ENCODE data around the gene TIGIT. TPM values are rescaled to one million over a fixed set of nuclear protein-coding genes. Genes with fewer than 3 reads are reported as not detected.

Gene TIGIT
- total RNA-seq, 6 experiments from 2014 or later: 0.09 to 1.2 (median 0.30) TPM

DNA sequence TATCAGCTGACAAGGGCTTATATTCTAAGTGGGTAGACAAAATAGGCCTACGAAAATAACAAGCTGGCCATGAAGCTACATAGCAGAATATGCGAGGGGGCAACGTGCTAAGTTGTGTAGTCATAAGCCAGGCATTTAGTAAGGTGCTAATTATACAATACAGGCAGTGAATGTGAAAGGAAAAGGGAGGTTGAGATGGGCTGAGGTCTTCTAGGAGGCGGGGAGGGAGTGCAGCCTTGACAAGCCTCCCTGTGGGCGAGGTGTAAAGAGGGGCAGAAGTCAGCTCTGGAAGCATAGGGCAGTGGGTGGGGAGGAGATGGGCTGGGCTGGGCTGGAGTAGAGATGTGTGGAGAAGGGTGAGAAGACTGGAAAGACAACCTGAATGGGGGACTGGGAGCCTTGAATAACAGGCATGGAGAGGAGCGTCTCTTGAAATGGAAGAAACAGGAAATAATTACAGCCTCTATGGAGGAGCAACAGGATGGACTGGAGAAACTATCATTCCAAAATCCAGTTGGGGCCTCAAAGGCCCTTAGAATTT, 1.2 kb downstream of the TIGIT start:
- Histone ChIP-seq H3K9me3 (no peaks in the 10 kb centered on the region), H3K27me3 (no peaks in the 10 kb centered on the region), H3K27ac (no peak overlapping the region), H3K4me1 (no peaks in the 10 kb centered on the region), H3K4me3 (no peak overlapping the region), H3K36me3 (no peaks in the 10 kb centered on the region)
- TF ChIP-seq POLR2A (IDR thresholded peaks at IDR 0.05): no peak
- TF ChIP-seq CTCF (IDR thresholded peaks at IDR 0.05): no peak
- intact Hi-C loops (cut with DNase I): no loop called here
- 73% methylated on average over 6 of the region's 6 CpGs for WGBS (ENCODE audit: insufficient coverage, low coverage, low lambda C conversion rate, missing lambda C conversion rate)
- DNase-seq: no peak
- ATAC-seq: no peak

GRCh38 chr3:114295946-114296345, 2.1 kb downstream of the TIGIT start:
- DNase-seq (no peak), ATAC-seq (no peak)
- no peaks in the 10 kb centered on the region for H3K9me3 ChIP-seq
- TF ChIP-seq CTCF (IDR thresholded peaks at IDR 0.05) (no peak), POLR2A (IDR thresholded peaks at IDR 0.05) (no peak)
- H3K4me1 ChIP-seq: no peaks in the 10 kb centered on the region
- H3K27me3 ChIP-seq: no peaks in the 10 kb centered on the region
- H3K36me3 ChIP-seq: no peaks in the 10 kb centered on the region
- H3K27ac ChIP-seq: no peak overlapping the region
- intact Hi-C loops (cut with DNase I): no loop called here
- no peak overlapping the region for H3K4me3 ChIP-seq
- WGBS (ENCODE audit: insufficient coverage, low coverage, low lambda C conversion rate, missing lambda C conversion rate): 67% methylated on average over 1 of the region's 2 CpGs

DNA sequence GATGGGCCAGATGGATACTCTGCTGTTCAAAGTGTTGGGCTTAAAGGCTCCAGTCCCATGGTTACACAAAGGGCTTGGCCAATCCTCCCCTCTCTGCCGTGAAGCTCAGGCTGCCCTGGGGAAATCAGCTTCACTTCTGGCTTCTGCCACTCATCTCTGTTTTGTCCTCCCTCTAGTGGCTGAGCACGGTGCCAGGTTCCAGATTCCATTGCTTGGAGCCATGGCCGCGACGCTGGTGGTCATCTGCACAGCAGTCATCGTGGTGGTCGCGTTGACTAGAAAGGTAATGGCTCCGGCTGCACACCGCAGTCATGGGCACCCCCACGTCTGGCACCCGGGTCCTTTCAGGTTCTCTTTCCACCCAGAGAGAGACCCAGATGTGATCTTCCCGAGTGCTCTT, 5.6 kb downstream of the TIGIT start:
- WGBS (ENCODE audit: insufficient coverage, low coverage, low lambda C conversion rate, missing lambda C conversion rate): 30% methylated on average over 2 of the region's 13 CpGs
- Histone ChIP-seq H3K36me3 (no peaks in the 10 kb centered on the region), H3K9me3 (no peaks in the 10 kb centered on the region), H3K27ac (no peak overlapping the region), H3K4me1 (no peaks in the 10 kb centered on the region), H3K27me3 (no peaks in the 10 kb centered on the region), H3K4me3 (no peak overlapping the region)
- intact Hi-C loops (cut with DNase I): no loop called here
- peak; percentile 11 to 33 (median 26) for TF ChIP-seq CTCF (IDR thresholded peaks at IDR 0.05)
- no peak for TF ChIP-seq POLR2A (IDR thresholded peaks at IDR 0.05)
- ATAC-seq (peak; percentile 67 to 72 (median 70)), DNase-seq (peak in 2 of 3 donors; percentile 31 to 44)

DNA sequence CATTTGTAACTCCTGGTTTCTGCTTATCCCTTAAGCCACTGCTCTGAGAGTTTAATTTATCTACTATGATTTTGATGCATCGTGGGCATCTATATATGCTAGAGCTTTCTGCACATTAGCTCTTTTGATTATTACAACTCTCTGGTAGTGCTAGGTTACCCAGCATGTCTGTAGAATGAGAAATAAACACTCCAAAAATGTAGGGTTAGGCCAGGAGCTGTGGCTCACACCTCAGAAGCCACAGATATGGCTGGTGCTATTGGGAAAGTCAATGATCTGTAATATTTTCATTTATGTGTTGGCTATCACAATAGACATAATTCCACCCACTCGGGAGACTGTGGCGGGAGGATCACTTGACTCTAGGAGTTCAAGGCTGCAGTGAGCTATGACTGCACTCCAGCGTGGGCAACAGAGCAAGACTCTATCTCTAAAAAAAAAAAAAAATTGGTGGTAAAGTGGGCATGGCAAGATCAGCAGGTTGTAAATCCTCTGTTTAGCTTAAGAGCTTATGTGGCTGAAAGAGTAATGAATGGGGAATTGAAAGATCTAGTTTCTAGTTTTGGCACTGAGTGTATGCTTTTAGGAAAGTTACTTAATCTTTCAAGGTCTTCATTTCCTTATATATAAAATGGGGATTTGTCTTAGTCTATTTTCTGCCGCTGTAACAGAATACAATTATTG, 6.3 kb downstream of the TIGIT start:
- ATAC-seq: no peak
- 87% methylated on average over 5 of the region's 5 CpGs for WGBS (ENCODE audit: insufficient coverage, low coverage, low lambda C conversion rate, missing lambda C conversion rate)

More for the DNA sequence above, 6.3 kb downstream of the TIGIT start:
- intact Hi-C loops (cut with DNase I): no loop called here
- Histone ChIP-seq H3K27ac (no peak overlapping the region), H3K27me3 (no peaks in the 10 kb centered on the region), H3K4me3 (no peak overlapping the region), H3K36me3 (no peaks in the 10 kb centered on the region), H3K4me1 (no peaks in the 10 kb centered on the region), H3K9me3 (no peaks in the 10 kb centered on the region)
- TF ChIP-seq POLR2A (IDR thresholded peaks at IDR 0.05) (no peak), CTCF (IDR thresholded peaks at IDR 0.05) (no peak)
- no peak for DNase-seq
